HEK293 (cell line): ENCODE results near the gene METTL6.

ENCODE experiments used
- CTCF ChIA-PET: fragments of 350-600 bp; formaldehyde crosslinking; extraction: SDS; loops from one replicate; lab custom pipeline; 2021; ENCODE audit warnings: antibody characterized with exemption; lab: Yijun Ruan, JAX
- POLR2A ChIA-PET: fragments of 300-600 bp; formaldehyde crosslinking; extraction: SDS; loops from one replicate; lab custom pipeline; 2020; ENCODE audit warnings: antibody characterized with exemption, inconsistent platforms; lab: Yijun Ruan, JAX
- H3K27ac ChIP-seq: fragments of 200-500 bp; sonication (Bioruptor generic); 2 replicates; pipeline ENCODE4 v1.5.1; 2014; ENCODE audit warnings: low read depth, low read length, control low read depth, inconsistent platforms; ENCODE audit errors: extremely low read depth
- H3K36me3 ChIP-seq, 2 experiments: fragments of 200-500 bp in 1 of 2; sonication (Bioruptor generic) in 1 of 2; 1 replicate in 1 of 2; 2 replicates in 1 of 2; pipeline ENCODE4 v1.5.1; 2014 to 2017; ENCODE audit warnings: inconsistent platforms in 2 of 2, low read length in 2 of 2; ENCODE audit not compliant: control insufficient read depth in 2 of 2, insufficient read depth in 1 of 2
- H3K4me1 ChIP-seq: fragments of 200-500 bp; sonication (Bioruptor generic); 2 replicates; pipeline ENCODE4 v1.5.1; 2014; ENCODE audit warnings: mild to moderate bottlenecking, low read length, inconsistent platforms; ENCODE audit not compliant: control insufficient read depth, insufficient read depth
- H3K4me3 ChIP-seq: 2 replicates; pipeline ENCODE4 v1.5.1; 2011; ENCODE audit warnings: low read depth, mild to moderate bottlenecking, control low read depth, low read length, moderate library complexity
- H3K9me3 ChIP-seq: fragments of 200-500 bp; sonication (Bioruptor generic); 2 replicates; pipeline ENCODE4 v1.5.1; 2014; ENCODE audit warnings: low read depth, low read length, inconsistent platforms; ENCODE audit not compliant: control insufficient read depth, insufficient read depth
- GLI2 ChIP-seq: fragments of 450-650 bp; formaldehyde crosslinking; IDR thresholded peaks from 2 replicates; pipeline ENCODE4; 2017; ENCODE audit warnings: missing biosample characterization, missing genetic modification characterization, low read depth, borderline replicate concordance
- IKZF3 ChIP-seq: fragments of 450-650 bp; IDR thresholded peaks from 2 replicates; pipeline ENCODE4 v1.5.0; 2018; ENCODE audit warnings: missing biosample characterization, mild to moderate bottlenecking, missing genetic modification characterization, moderate library complexity
- SP3 ChIP-seq: fragments of 450-650 bp; formaldehyde crosslinking; IDR thresholded peaks from 2 replicates; pipeline ENCODE4 v1.5.1; 2016; ENCODE audit warnings: missing biosample characterization, missing genetic modification characterization
- YY2 ChIP-seq: fragments of 450-650 bp; formaldehyde crosslinking; IDR thresholded peaks from 2 replicates; pipeline ENCODE4 v1.5.1; 2016; ENCODE audit warnings: missing biosample characterization, missing genetic modification characterization
- ZNF2 ChIP-seq: fragments of 450-650 bp; formaldehyde crosslinking; IDR thresholded peaks from 2 replicates; pipeline ENCODE4 v1.5.1; 2016; ENCODE audit warnings: missing biosample characterization, missing genetic modification characterization
- ZNF394 ChIP-seq: fragments of 450-650 bp; formaldehyde crosslinking; IDR thresholded peaks from 2 replicates; pipeline ENCODE4 v1.5.1; 2016; ENCODE audit warnings: missing biosample characterization, missing genetic modification characterization, mild to moderate bottlenecking, moderate library complexity, borderline replicate concordance
- ZNF514 ChIP-seq: fragments of 450-650 bp; formaldehyde crosslinking; IDR thresholded peaks from 2 replicates; pipeline ENCODE4 v1.5.1; 2016; ENCODE audit warnings: missing biosample characterization, missing genetic modification characterization
- ZNF548 ChIP-seq: fragments of 450-650 bp; formaldehyde crosslinking; IDR thresholded peaks from 2 replicates; pipeline ENCODE4 v1.5.1; 2016; ENCODE audit warnings: missing biosample characterization, missing genetic modification characterization
- ZNF561 ChIP-seq: fragments of 450-650 bp; IDR thresholded peaks from 2 replicates; pipeline ENCODE4 v1.5.1; 2018; ENCODE audit warnings: missing biosample characterization, missing genetic modification characterization, borderline replicate concordance
- ZNF785 ChIP-seq: fragments of 450-650 bp; formaldehyde crosslinking; IDR thresholded peaks from 2 replicates; pipeline ENCODE4 v1.5.1; 2016; ENCODE audit warnings: missing biosample characterization, missing genetic modification characterization
- ZNF791 ChIP-seq: fragments of 450-650 bp; formaldehyde crosslinking; IDR thresholded peaks from 2 replicates; pipeline ENCODE4 v1.5.1; 2016; ENCODE audit warnings: missing biosample characterization, missing genetic modification characterization
- ZNF843 ChIP-seq: fragments of 450-650 bp; formaldehyde crosslinking; IDR thresholded peaks from 2 replicates; pipeline ENCODE4 v1.5.1; 2016; ENCODE audit warnings: missing biosample characterization, missing genetic modification characterization
- TF ChIP-seq, protein P1 (sequence below): fragments of 450-650 bp; formaldehyde crosslinking; IDR thresholded peaks from 2 replicates; pipeline ENCODE4 v1.5.1; 2016; ENCODE audit warnings: missing biosample characterization, missing genetic modification characterization
- TF ChIP-seq, protein P2 (sequence below): fragments of 450-650 bp; formaldehyde crosslinking; IDR thresholded peaks from 2 replicates; pipeline ENCODE4 v1.5.1; 2016; ENCODE audit warnings: missing biosample characterization, missing genetic modification characterization
- TF ChIP-seq, protein P3 (sequence below): fragments of 450-650 bp; formaldehyde crosslinking; conservative IDR thresholded peaks from 2 replicates; pipeline ENCODE4 v1.5.1; 2016; ENCODE audit warnings: low read depth, missing biosample characterization, missing genetic modification characterization
- TF ChIP-seq, protein P4 (sequence below): fragments of 450-650 bp; formaldehyde crosslinking; IDR thresholded peaks from 2 replicates; pipeline ENCODE4 v1.5.1; 2017; ENCODE audit warnings: missing biosample characterization, missing genetic modification characterization

Gene METTL6

DNA sequence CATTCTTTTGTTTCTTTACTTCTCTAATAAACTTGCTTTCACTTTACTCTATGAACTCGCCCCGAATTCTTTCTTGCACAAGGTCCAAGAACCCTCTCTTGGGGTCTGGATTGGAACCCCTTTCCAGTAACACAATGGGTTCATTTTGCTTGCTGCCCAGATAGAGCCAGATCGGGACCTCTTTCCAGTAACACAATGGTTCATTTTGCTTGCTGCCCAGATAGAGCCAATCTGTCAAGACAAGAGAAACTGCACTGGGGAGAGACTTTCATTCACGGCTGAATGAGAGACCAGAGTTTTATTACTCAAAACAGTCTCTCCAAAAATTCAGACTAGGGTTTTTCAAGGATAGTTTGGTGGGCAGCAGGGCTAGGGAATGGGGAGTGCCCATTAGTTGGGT is 25.4 kb downstream of the METTL6 start:
- TF ChIP-seq ZNF514 (tag by site-specific recombination) (no peak), SP3 (no peak), ZNF394 (tag by site-specific recombination) (no peak), ZNF548 (tag by site-specific recombination) (no peak), ZNF561 (tag by site-specific recombination) (no peak), ZNF785 (tag by site-specific recombination) (no peak), ZNF843 (no peak), GLI2 (tag by site-specific recombination) (no peak), YY2 (tag by site-specific recombination) (no peak), ZNF2 (tag by site-specific recombination) (no peak), ZNF791 (tag by site-specific recombination) (no peak), IKZF3 (no peak)
- TF ChIP-seq, protein P1, sequence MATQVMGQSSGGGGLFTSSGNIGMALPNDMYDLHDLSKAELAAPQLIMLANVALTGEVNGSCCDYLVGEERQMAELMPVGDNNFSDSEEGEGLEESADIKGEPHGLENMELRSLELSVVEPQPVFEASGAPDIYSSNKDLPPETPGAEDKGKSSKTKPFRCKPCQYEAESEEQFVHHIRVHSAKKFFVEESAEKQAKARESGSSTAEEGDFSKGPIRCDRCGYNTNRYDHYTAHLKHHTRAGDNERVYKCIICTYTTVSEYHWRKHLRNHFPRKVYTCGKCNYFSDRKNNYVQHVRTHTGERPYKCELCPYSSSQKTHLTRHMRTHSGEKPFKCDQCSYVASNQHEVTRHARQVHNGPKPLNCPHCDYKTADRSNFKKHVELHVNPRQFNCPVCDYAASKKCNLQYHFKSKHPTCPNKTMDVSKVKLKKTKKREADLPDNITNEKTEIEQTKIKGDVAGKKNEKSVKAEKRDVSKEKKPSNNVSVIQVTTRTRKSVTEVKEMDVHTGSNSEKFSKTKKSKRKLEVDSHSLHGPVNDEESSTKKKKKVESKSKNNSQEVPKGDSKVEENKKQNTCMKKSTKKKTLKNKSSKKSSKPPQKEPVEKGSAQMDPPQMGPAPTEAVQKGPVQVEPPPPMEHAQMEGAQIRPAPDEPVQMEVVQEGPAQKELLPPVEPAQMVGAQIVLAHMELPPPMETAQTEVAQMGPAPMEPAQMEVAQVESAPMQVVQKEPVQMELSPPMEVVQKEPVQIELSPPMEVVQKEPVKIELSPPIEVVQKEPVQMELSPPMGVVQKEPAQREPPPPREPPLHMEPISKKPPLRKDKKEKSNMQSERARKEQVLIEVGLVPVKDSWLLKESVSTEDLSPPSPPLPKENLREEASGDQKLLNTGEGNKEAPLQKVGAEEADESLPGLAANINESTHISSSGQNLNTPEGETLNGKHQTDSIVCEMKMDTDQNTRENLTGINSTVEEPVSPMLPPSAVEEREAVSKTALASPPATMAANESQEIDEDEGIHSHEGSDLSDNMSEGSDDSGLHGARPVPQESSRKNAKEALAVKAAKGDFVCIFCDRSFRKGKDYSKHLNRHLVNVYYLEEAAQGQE (tag by site-specific recombination): no peak
- TF ChIP-seq, protein P2, sequence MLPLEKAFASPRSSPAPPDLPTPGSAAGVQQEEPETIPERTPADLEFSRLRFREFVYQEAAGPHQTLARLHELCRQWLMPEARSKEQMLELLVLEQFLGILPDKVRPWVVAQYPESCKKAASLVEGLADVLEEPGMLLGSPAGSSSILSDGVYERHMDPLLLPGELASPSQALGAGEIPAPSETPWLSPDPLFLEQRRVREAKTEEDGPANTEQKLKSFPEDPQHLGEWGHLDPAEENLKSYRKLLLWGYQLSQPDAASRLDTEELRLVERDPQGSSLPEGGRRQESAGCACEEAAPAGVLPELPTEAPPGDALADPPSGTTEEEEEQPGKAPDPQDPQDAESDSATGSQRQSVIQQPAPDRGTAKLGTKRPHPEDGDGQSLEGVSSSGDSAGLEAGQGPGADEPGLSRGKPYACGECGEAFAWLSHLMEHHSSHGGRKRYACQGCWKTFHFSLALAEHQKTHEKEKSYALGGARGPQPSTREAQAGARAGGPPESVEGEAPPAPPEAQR (tag by site-specific recombination): no peak
- TF ChIP-seq, protein P3, sequence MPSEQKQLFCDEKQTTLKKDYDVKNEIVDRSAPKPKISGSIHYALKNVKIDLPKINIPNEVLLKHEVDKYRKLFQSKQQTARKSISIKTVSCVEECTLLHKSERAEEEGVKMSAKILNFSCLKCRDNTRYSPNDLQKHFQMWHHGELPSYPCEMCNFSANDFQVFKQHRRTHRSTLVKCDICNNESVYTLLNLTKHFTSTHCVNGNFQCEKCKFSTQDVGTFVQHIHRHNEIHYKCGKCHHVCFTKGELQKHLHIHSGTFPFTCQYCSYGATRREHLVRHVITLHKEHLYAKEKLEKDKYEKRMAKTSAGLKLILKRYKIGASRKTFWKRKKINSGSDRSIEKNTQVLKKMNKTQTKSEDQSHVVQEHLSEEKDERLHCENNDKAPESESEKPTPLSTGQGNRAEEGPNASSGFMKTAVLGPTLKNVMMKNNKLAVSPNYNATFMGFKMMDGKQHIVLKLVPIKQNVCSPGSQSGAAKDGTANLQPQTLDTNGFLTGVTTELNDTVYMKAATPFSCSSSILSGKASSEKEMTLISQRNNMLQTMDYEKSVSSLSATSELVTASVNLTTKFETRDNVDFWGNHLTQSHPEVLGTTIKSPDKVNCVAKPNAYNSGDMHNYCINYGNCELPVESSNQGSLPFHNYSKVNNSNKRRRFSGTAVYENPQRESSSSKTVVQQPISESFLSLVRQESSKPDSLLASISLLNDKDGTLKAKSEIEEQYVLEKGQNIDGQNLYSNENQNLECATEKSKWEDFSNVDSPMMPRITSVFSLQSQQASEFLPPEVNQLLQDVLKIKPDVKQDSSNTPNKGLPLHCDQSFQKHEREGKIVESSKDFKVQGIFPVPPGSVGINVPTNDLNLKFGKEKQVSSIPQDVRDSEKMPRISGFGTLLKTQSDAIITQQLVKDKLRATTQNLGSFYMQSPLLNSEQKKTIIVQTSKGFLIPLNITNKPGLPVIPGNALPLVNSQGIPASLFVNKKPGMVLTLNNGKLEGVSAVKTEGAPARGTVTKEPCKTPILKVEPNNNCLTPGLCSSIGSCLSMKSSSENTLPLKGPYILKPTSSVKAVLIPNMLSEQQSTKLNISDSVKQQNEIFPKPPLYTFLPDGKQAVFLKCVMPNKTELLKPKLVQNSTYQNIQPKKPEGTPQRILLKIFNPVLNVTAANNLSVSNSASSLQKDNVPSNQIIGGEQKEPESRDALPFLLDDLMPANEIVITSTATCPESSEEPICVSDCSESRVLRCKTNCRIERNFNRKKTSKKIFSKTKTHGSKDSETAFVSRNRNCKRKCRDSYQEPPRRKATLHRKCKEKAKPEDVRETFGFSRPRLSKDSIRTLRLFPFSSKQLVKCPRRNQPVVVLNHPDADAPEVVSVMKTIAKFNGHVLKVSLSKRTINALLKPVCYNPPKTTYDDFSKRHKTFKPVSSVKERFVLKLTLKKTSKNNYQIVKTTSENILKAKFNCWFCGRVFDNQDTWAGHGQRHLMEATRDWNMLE: no peak
- TF ChIP-seq, protein P4, sequence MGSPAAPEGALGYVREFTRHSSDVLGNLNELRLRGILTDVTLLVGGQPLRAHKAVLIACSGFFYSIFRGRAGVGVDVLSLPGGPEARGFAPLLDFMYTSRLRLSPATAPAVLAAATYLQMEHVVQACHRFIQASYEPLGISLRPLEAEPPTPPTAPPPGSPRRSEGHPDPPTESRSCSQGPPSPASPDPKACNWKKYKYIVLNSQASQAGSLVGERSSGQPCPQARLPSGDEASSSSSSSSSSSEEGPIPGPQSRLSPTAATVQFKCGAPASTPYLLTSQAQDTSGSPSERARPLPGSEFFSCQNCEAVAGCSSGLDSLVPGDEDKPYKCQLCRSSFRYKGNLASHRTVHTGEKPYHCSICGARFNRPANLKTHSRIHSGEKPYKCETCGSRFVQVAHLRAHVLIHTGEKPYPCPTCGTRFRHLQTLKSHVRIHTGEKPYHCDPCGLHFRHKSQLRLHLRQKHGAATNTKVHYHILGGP: no peak

More for the DNA sequence above, 25.4 kb downstream of the METTL6 start:
- ChIA-PET POLR2A (no interaction called here), CTCF (interaction anchor here (4.3 kb wide), 1 partner anchor 134 kb away, joined by 109 read pairs; no protein-coding TSS in a partner anchor)
- H3K4me1 ChIP-seq: no peaks in the 10 kb centered on the region
- no peaks in the 10 kb centered on the region for H3K9me3 ChIP-seq
- H3K4me3 ChIP-seq: no peak overlapping the region
- H3K27ac ChIP-seq: no peak overlapping the region
- H3K36me3 ChIP-seq: peaks cover 0 to 3% of the 10 kb centered on the region in 2 experiments; a peak in 2 of 3 replicates
